ENCODE results near the gene TAPT1. TPM values are rescaled to one million over a fixed set of nuclear protein-coding genes. Genes with fewer than 3 reads are reported as not detected.

Gene TAPT1
- total and polyA plus RNA-seq, 5 donors from 2014 or later, result 26.0 to 86.8 (median 33.5) TPM

- Mint-ChIP-seq H3K27ac (no peak overlapping the region), H3K27me3 (no peaks in the 10 kb centered on the region), H3K9me3 (no peaks in the 10 kb centered on the region), H3K4me3 (no peak overlapping the region), H3K36me3 (peaks cover 28% of the 10 kb centered on the region), H3K4me1 (peaks cover 0 to 9% (median 4%) of the 10 kb centered on the region in 4 donors)
- no peaks in the 10 kb centered on the region for H3K4me1 ChIP-seq (ENCODE audit: control insufficient read depth, insufficient read depth, low read length, poor library complexity, severe bottlenecking)
- H3K9me3 ChIP-seq (ENCODE audit: control insufficient read depth in 2 of 2, low read length in 2 of 2), result no peaks in the 10 kb centered on the region
- H3K27me3 ChIP-seq (ENCODE audit: control insufficient read depth, insufficient read depth, low read length), result no peaks in the 10 kb centered on the region
- H3K4me3 ChIP-seq (ENCODE audit: low read depth, low read length), result no peak overlapping the region
- ATAC-seq (ENCODE audit: low read depth in 2 of 2) (no peak), DNase-seq (no peak)
- H3K36me3 ChIP-seq (ENCODE audit: control insufficient read depth, insufficient read depth, low read length), result peaks cover 53% of the 10 kb centered on the region
- no peak overlapping the region for H3K27ac ChIP-seq (ENCODE audit: insufficient read depth, low read length, poor library complexity, severe bottlenecking)
These were observed 39.3 kb downstream of the TAPT1 start for GRCh38 chr4:16186986-16187385.

GRCh38 chr4:16183604-16184003 is 42.7 kb downstream of the TAPT1 start:
- H3K4me3 ChIP-seq (ENCODE audit: low read depth, low read length), result no peak overlapping the region
- Mint-ChIP-seq H3K4me3 (no peak overlapping the region), H3K27ac (no peak overlapping the region), H3K9me3 (no peaks in the 10 kb centered on the region), H3K36me3 (peaks cover 23% of the 10 kb centered on the region), H3K4me1 (peaks cover 0 to 9% (median 0%) of the 10 kb centered on the region in 4 donors), H3K27me3 (no peaks in the 10 kb centered on the region)
- H3K4me1 ChIP-seq (ENCODE audit: control insufficient read depth, insufficient read depth, low read length, poor library complexity, severe bottlenecking), result no peaks in the 10 kb centered on the region
- no peak for ATAC-seq (ENCODE audit: low read depth in 2 of 2)
- no peak overlapping the region for H3K27ac ChIP-seq (ENCODE audit: insufficient read depth, low read length, poor library complexity, severe bottlenecking)
- no peaks in the 10 kb centered on the region for H3K9me3 ChIP-seq (ENCODE audit: control insufficient read depth in 2 of 2, low read length in 2 of 2)
- no peak for DNase-seq
- H3K27me3 ChIP-seq (ENCODE audit: control insufficient read depth, insufficient read depth, low read length), result no peaks in the 10 kb centered on the region
- peaks cover 34% of the 10 kb centered on the region for H3K36me3 ChIP-seq (ENCODE audit: control insufficient read depth, insufficient read depth, low read length)

- H3K27me3 Mint-ChIP-seq, result no peaks in the 10 kb centered on the region
- no peaks in the 10 kb centered on the region for H3K9me3 Mint-ChIP-seq
- peaks cover 23% of the 10 kb centered on the region for H3K36me3 Mint-ChIP-seq
- no peak overlapping the region for H3K27ac Mint-ChIP-seq
- Histone ChIP-seq H3K27me3 (ENCODE audit: control insufficient read depth, insufficient read depth, low read length) (no peaks in the 10 kb centered on the region), H3K27ac (ENCODE audit: insufficient read depth, low read length, poor library complexity, severe bottlenecking) (no peak overlapping the region), H3K36me3 (ENCODE audit: control insufficient read depth, insufficient read depth, low read length) (peaks cover 71% of the 10 kb centered on the region), H3K4me3 (ENCODE audit: low read depth, low read length) (no peak overlapping the region), H3K9me3 (ENCODE audit: control insufficient read depth in 2 of 2, low read length in 2 of 2) (no peaks in the 10 kb centered on the region), H3K4me1 (ENCODE audit: control insufficient read depth, insufficient read depth, low read length, poor library complexity, severe bottlenecking) (no peaks in the 10 kb centered on the region)
- no peak overlapping the region for H3K4me3 Mint-ChIP-seq
- DNase-seq (no peak), ATAC-seq (ENCODE audit: low read depth in 2 of 2) (no peak)
- no peaks in the 10 kb centered on the region for H3K4me1 Mint-ChIP-seq
These were observed 49.6 kb downstream of the TAPT1 start for GRCh38 chr4:16176621-16177020.

- H3K27me3 Mint-ChIP-seq, result no peaks in the 10 kb centered on the region
- H3K9me3 ChIP-seq (ENCODE audit: control insufficient read depth in 2 of 2, low read length in 2 of 2), result no peaks in the 10 kb centered on the region
- H3K9me3 Mint-ChIP-seq, result no peaks in the 10 kb centered on the region
- H3K4me3 Mint-ChIP-seq, result no peak overlapping the region
- H3K36me3 ChIP-seq (ENCODE audit: control insufficient read depth, insufficient read depth, low read length), result peaks cover 89% of the 10 kb centered on the region
- no peaks in the 10 kb centered on the region for H3K27me3 ChIP-seq (ENCODE audit: control insufficient read depth, insufficient read depth, low read length)
- no peak overlapping the region for H3K27ac ChIP-seq (ENCODE audit: insufficient read depth, low read length, poor library complexity, severe bottlenecking)
- H3K4me1 ChIP-seq (ENCODE audit: control insufficient read depth, insufficient read depth, low read length, poor library complexity, severe bottlenecking), result no peaks in the 10 kb centered on the region
- DNase-seq, result no peak
- no peak overlapping the region for H3K4me3 ChIP-seq (ENCODE audit: low read depth, low read length)
- no peak for ATAC-seq (ENCODE audit: low read depth in 2 of 2)
- H3K4me1 Mint-ChIP-seq, result no peaks in the 10 kb centered on the region
- no peak overlapping the region for H3K27ac Mint-ChIP-seq
- peaks cover 32% of the 10 kb centered on the region for H3K36me3 Mint-ChIP-seq
These were observed 54.4 kb downstream of the TAPT1 start for GRCh38 chr4:16171831-16172230.

GRCh38 chr4:16169490-16169889 is 56.8 kb downstream of the TAPT1 start:
- Mint-ChIP-seq H3K4me1 (peaks cover 0 to 5% (median 1%) of the 10 kb centered on the region in 4 donors), H3K36me3 (peaks cover 52% of the 10 kb centered on the region), H3K4me3 (no peak overlapping the region), H3K27me3 (no peaks in the 10 kb centered on the region), H3K9me3 (no peaks in the 10 kb centered on the region), H3K27ac (no peak overlapping the region)
- H3K4me1 ChIP-seq (ENCODE audit: control insufficient read depth, insufficient read depth, low read length, poor library complexity, severe bottlenecking), result no peaks in the 10 kb centered on the region
- ATAC-seq (ENCODE audit: low read depth in 2 of 2), result no peak
- H3K4me3 ChIP-seq (ENCODE audit: low read depth, low read length), result no peak overlapping the region
- no peak overlapping the region for H3K27ac ChIP-seq (ENCODE audit: insufficient read depth, low read length, poor library complexity, severe bottlenecking)
- no peaks in the 10 kb centered on the region for H3K27me3 ChIP-seq (ENCODE audit: control insufficient read depth, insufficient read depth, low read length)
- H3K9me3 ChIP-seq (ENCODE audit: control insufficient read depth in 2 of 2, low read length in 2 of 2), result no peaks in the 10 kb centered on the region
- no peak for DNase-seq
- H3K36me3 ChIP-seq (ENCODE audit: control insufficient read depth, insufficient read depth, low read length), result peaks cover 92% of the 10 kb centered on the region

- H3K4me1 ChIP-seq (ENCODE audit: control insufficient read depth, insufficient read depth, low read length, poor library complexity, severe bottlenecking), result no peaks in the 10 kb centered on the region
- H3K4me3 ChIP-seq (ENCODE audit: low read depth, low read length), result no peak overlapping the region
- peaks cover 58% of the 10 kb centered on the region for H3K36me3 Mint-ChIP-seq
- H3K27me3 ChIP-seq (ENCODE audit: control insufficient read depth, insufficient read depth, low read length), result no peaks in the 10 kb centered on the region
- no peaks in the 10 kb centered on the region for H3K27me3 Mint-ChIP-seq
- no peak for DNase-seq
- H3K4me1 Mint-ChIP-seq, result peaks cover 0 to 9% (median 1%) of the 10 kb centered on the region in 4 donors
- H3K9me3 Mint-ChIP-seq, result no peaks in the 10 kb centered on the region
- H3K27ac ChIP-seq (ENCODE audit: insufficient read depth, low read length, poor library complexity, severe bottlenecking), result no peak overlapping the region
- H3K4me3 Mint-ChIP-seq, result no peak overlapping the region
- no peak for ATAC-seq (ENCODE audit: low read depth in 2 of 2)
- H3K27ac Mint-ChIP-seq, result peak overlapping the region; percentile 20 to 56 (median 36)
- H3K9me3 ChIP-seq (ENCODE audit: control insufficient read depth in 2 of 2, low read length in 2 of 2), result no peaks in the 10 kb centered on the region
- peaks cover 92% of the 10 kb centered on the region for H3K36me3 ChIP-seq (ENCODE audit: control insufficient read depth, insufficient read depth, low read length)
These were observed 57.4 kb downstream of the TAPT1 start for GRCh38 chr4:16168710-16169388.

GRCh38 chr4:16168144-16168543 is 58.1 kb downstream of the TAPT1 start:
- H3K36me3 Mint-ChIP-seq, result peaks cover 65% of the 10 kb centered on the region

GRCh38 chr4:16165931-16166330 is 60.3 kb downstream of the TAPT1 start:
- H3K27me3 ChIP-seq (ENCODE audit: control insufficient read depth, insufficient read depth, low read length), result no peaks in the 10 kb centered on the region
- Mint-ChIP-seq H3K9me3 (no peaks in the 10 kb centered on the region), H3K27me3 (no peaks in the 10 kb centered on the region), H3K4me3 (no peak overlapping the region), H3K4me1 (peaks cover 0 to 9% (median 4%) of the 10 kb centered on the region in 4 donors), H3K36me3 (peaks cover 72% of the 10 kb centered on the region), H3K27ac (peak overlapping the region; percentile 17 to 44 (median 21))
- H3K27ac ChIP-seq (ENCODE audit: insufficient read depth, low read length, poor library complexity, severe bottlenecking), result no peak overlapping the region
- peaks cover 89% of the 10 kb centered on the region for H3K36me3 ChIP-seq (ENCODE audit: control insufficient read depth, insufficient read depth, low read length)
- DNase-seq (no peak), ATAC-seq (ENCODE audit: low read depth in 2 of 2) (no peak)
- no peaks in the 10 kb centered on the region for H3K9me3 ChIP-seq (ENCODE audit: control insufficient read depth in 2 of 2, low read length in 2 of 2)
- no peak overlapping the region for H3K4me3 ChIP-seq (ENCODE audit: low read depth, low read length)
- H3K4me1 ChIP-seq (ENCODE audit: control insufficient read depth, insufficient read depth, low read length, poor library complexity, severe bottlenecking), result no peaks in the 10 kb centered on the region

More at GRCh38 chr4:16168144-16168543, 58.1 kb downstream of the TAPT1 start:
- ATAC-seq (ENCODE audit: low read depth in 2 of 2), result no peak
- Mint-ChIP-seq H3K9me3 (no peaks in the 10 kb centered on the region), H3K27ac (peak overlapping the region; percentile 36 to 56 (median 51)), H3K27me3 (no peaks in the 10 kb centered on the region), H3K4me3 (no peak overlapping the region), H3K4me1 (peaks cover 0 to 9% (median 1%) of the 10 kb centered on the region in 4 donors)
- H3K9me3 ChIP-seq (ENCODE audit: control insufficient read depth in 2 of 2, low read length in 2 of 2), result no peaks in the 10 kb centered on the region
- H3K27ac ChIP-seq (ENCODE audit: insufficient read depth, low read length, poor library complexity, severe bottlenecking), result no peak overlapping the region
- DNase-seq, result no peak
- no peaks in the 10 kb centered on the region for H3K27me3 ChIP-seq (ENCODE audit: control insufficient read depth, insufficient read depth, low read length)
- peaks cover 92% of the 10 kb centered on the region for H3K36me3 ChIP-seq (ENCODE audit: control insufficient read depth, insufficient read depth, low read length)
- no peak overlapping the region for H3K4me3 ChIP-seq (ENCODE audit: low read depth, low read length)
- no peaks in the 10 kb centered on the region for H3K4me1 ChIP-seq (ENCODE audit: control insufficient read depth, insufficient read depth, low read length, poor library complexity, severe bottlenecking)

Data from CD4-positive, CD25-positive, alpha-beta regulatory T cell (primary cell).